HG03097 (cell line): ENCODE measurements around the gene OR51E2.

Source experiments
- ATAC-seq: cut with Tn5 transposase; IDR thresholded peaks from one replicate; pipeline ENCODE4 v1.9.1; 2021; ENCODE audit not compliant: unreplicated experiment, low FRiP score

OR51E2 gene

DNA sequence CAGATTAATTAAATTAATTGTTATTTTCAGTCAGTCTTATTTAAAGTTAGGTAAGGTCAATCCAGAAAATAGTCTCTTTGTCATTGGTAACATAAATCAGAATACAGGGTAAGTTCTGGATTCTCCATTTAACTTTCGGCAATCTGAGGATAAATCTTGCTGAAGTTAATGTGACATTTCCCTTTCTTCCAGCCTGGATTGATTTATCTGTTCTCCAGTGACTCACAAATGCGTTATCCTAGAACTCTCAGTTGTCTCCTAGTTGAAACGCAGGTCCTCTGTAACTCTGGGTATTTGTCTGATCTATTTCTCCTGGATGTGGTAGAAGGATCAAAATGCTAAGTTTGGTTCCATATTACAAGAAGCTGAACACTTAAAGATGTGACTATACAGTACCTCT, 32.9 kb downstream of the OR51E2 start:
- ATAC-seq = no peak

DNA sequence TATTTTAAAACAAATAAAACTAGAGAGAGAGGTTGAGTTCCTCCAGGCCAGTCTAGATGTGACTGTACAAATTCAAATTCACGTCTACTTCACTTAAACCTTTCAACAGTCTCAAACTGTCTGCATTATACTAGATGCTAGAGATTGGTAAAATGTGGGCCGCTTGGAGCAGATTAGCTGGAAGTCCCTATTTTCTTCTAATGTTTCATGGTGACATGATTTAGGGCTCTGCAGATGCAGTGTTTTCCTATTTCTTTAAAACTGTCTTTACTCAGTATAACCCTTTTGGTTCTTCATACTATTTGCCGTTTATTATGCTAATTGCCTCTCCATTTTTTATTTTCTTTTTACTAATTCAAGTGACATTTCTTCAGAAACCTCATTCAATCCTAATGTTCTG, 33.5 kb downstream of the OR51E2 start:
- ATAC-seq = no peak

- no peak for ATAC-seq
Observed at GRCh38 chr11:4662876-4663275, 34.8 kb downstream of the OR51E2 start.

GRCh38 chr11:4658629-4659445, 38.8 kb downstream of the OR51E2 start:
- ATAC-seq = no peak

GRCh38 chr11:4654635-4655369, 42.9 kb downstream of the OR51E2 start:
- no peak for ATAC-seq

GRCh38 chr11:4647766-4648165, 49.9 kb downstream of the OR51E2 start:
- ATAC-seq = no peak

DNA sequence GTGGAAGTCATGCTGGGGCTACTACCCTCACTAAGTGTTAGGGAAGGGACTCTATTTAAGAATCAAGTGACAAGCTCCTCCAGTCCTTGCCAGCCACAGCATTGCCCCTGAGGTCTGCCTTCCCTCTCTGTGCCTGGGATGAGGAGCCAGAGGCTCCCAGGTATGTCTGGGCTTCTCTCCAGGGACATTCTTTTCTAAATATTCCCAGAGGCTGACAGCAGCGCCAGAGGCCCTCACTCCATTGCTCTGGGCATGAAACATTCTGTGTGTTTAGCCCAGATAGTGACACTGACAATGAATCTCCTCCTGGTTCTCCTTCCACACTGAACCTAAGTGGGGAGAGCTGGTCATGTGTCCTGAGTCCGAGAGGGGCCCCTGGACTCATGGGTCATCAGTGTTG, 51.7 kb downstream of the OR51E2 start:
- ATAC-seq = no peak

DNA sequence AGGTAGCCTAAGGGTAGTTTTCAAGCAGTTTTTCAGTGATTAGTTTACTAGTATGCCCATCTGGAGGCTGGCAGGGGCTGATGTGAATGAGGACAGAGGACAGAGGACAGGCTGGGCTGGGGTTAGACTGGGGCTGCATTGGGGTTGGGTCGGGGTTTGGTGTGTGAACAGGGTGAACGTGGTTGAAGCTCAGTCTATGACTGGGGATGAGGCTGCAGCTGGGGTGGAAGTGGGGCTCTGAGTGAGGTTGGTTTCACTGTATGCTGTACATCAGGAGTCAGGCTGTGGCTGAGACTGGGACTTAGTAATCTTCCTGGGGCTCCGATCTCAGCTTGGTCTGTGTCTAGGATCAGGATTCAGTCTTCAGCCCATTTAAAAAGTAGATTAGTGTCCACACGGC, 53.4 kb downstream of the OR51E2 start:
- ATAC-seq = no peak

- no peak for ATAC-seq
Observed at GRCh38 chr11:4643682-4644081, 54.0 kb downstream of the OR51E2 start, which contains the start of gene OR51E1. Gene OR51E1, plus strand, starts transcription at chr11:4643982. Its CDS starts 8,545 bp downstream, at chr11:4652527.

GRCh38 chr11:4643076-4643475, 54.6 kb downstream of the OR51E2 start:
- ATAC-seq = no peak

- no peak for ATAC-seq
Observed at GRCh38 chr11:4642043-4642442, 55.6 kb downstream of the OR51E2 start.

DNA sequence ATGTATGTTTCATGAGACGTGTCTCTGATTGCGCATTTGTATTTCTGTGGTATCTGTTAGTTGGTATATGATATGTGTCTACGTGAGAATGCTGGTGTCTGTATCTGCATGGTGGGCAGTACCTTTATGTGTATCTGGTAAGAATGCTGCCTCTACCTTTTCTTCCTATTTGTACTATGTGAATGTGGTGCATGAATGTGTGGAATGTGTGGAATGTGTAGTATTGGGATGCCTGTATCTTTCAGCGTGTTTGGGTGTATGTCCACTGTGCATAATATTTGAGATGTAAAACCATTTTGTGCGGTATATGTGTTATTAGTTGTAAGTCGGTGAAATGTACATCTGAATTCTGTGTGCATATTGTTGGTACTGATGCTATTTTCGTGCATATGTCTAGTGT, 56.2 kb downstream of the OR51E2 start:
- no peak for ATAC-seq

DNA sequence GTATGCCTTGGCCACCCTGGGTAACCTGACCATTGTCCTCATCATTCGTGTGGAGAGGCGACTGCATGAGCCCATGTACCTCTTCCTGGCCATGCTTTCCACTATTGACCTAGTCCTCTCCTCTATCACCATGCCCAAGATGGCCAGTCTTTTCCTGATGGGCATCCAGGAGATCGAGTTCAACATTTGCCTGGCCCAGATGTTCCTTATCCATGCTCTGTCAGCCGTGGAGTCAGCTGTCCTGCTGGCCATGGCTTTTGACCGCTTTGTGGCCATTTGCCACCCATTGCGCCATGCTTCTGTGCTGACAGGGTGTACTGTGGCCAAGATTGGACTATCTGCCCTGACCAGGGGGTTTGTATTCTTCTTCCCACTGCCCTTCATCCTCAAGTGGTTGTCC, 57.7 kb downstream of the OR51E2 start:
- no peak for ATAC-seq

- no peak for ATAC-seq
Observed at GRCh38 chr11:4637662-4638047, 60.0 kb downstream of the OR51E2 start.

DNA sequence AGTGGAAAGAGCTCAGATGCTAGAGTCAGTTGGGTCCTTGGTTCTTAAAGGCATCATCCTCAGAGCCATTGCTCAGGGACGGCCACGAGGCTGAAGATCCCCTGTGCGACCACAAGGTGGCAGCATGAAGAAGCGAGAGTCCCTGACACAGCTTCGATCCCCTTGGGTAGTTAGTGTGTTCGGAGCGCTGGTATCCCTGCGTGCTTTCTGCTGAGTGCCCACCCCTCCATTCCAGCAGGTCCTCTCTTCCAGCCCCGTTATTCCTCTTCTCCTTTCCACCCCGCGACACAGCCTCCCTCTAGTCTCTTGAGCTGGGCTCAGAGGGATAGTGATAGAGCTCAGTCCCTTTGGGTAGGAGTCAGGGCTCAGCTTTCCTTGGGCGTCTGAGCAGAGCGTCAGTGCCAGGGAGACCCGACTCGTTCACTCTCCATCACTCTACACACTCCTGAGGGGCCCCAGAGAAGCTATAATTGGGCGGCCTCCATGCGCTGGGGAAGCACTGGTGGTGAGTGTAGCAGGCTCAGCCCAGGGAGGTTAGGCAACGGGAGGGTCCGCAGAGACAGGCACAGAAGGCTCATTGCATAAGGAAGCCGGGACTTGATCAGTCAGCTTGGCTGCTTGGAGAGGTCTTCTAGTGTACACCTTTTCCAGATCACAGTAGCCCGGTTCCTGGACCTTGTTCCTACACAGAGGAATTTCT, 60.5 kb downstream of the OR51E2 start, which contains the start of gene OR51D1:
OR51D1 (plus strand) TSS at position 516 of the 700 bp plus-strand sequence. CDS start 2,314 bp downstream, outside the sequence.
- peak; percentile 90 for ATAC-seq

DNA sequence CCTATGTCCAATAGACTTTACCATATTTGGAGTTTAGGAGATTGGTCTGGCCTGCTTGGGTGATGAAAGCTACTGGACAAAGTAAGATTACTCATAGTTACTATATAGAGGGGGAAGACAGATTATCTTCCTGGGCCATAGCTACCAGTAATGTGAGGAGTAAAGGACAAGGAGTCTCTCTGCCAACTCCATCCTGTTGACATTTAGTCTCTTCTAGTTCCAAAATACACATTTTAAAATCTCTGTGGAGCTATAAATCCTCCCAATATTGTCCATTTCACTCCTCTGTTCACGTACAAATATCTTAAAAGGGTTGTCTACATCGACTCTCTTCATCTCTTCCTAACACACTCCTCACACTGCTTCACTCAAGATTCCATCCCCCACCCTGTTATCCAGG, 61.5 kb downstream of the OR51E2 start:
- no peak for ATAC-seq
